GM23338 (cell line): ENCODE measurements around the gene H19. TPM values are rescaled to one million over a fixed set of nuclear protein-coding genes. Genes with fewer than 3 reads are reported as not detected.

Experiments
- ATAC-seq: fragments of 200-7000 bp; cut with Tn5 transposase; 3 replicates; pipeline ENCODE4 v1.9.1; 2020
- DNase-seq: peaks from one replicate; pipeline ENCODE4 v3.0.0-alpha.2; 2015; ENCODE audit warnings: low spot score
- H2AFZ ChIP-seq: fragments of 200-600 bp; sonication (generic); 2 replicates; pipeline ENCODE4 v1.8.0; 2016; ENCODE audit warnings: antibody characterized with exemption, mild to moderate bottlenecking, moderate library complexity
- H3F3A ChIP-seq: fragments of 200-600 bp; sonication (generic); replicated peaks from 2 replicates; pipeline ENCODE4 v1.8.0; 2017; ENCODE audit warnings: antibody characterized with exemption, mixed run types, low read depth
- H3K27ac ChIP-seq: fragments of 200-600 bp; sonication (generic); 2 replicates; pipeline ENCODE4 v1.6.1; 2016; ENCODE audit warnings: low read depth
- H3K27me3 ChIP-seq: fragments of 200-600 bp; sonication (generic); 2 replicates; pipeline ENCODE4 v1.8.0; 2016; ENCODE audit warnings: mild to moderate bottlenecking, mixed run types, moderate library complexity; ENCODE audit not compliant: insufficient read depth
- H3K36me3 ChIP-seq: fragments of 200-600 bp; sonication (generic); 2 replicates; pipeline ENCODE4 v1.8.0; 2016; ENCODE audit warnings: mild to moderate bottlenecking; ENCODE audit not compliant: insufficient read depth
- H3K4me1 ChIP-seq: fragments of 200-600 bp; sonication (generic); 2 replicates; pipeline ENCODE4 v1.8.0; 2016; ENCODE audit warnings: mild to moderate bottlenecking, moderate library complexity; ENCODE audit not compliant: insufficient read depth
- H3K4me2 ChIP-seq: fragments of 200-600 bp; sonication (generic); 2 replicates; pipeline ENCODE4 v1.7.1; 2017; ENCODE audit warnings: mixed run types
- H3K4me3 ChIP-seq: fragments of 200-600 bp; sonication (generic); 2 replicates; pipeline ENCODE4 v1.6.1; 2016; ENCODE audit warnings: mixed run types
- H3K79me2 ChIP-seq: fragments of 200-600 bp; sonication (generic); replicated peaks from 2 replicates; pipeline ENCODE4 v1.8.0; 2017; ENCODE audit warnings: mild to moderate bottlenecking; ENCODE audit not compliant: insufficient read depth
- H3K9me2 ChIP-seq: fragments of 200-600 bp; sonication (generic); 2 replicates; pipeline ENCODE4 v1.8.0; 2017; ENCODE audit not compliant: insufficient read depth
- H4K20me1 ChIP-seq: fragments of 200-600 bp; sonication (generic); replicated peaks from 2 replicates; pipeline ENCODE4 v1.8.0; 2017; ENCODE audit warnings: mild to moderate bottlenecking; ENCODE audit not compliant: insufficient read depth
- H3K27ac Mint-ChIP-seq: 2 replicates; pipeline ENCODE4 v1.8.0; 2020; ENCODE audit warnings: inconsistent platforms, mild to moderate bottlenecking, moderate library complexity, mixed read lengths
- H3K27me3 Mint-ChIP-seq: 3 replicates; pipeline ENCODE4 v1.8.0; 2022; ENCODE audit warnings: low read depth, mild to moderate bottlenecking, moderate library complexity, mixed read lengths, inconsistent platforms; ENCODE audit not compliant: insufficient read depth, poor library complexity
- H3K36me3 Mint-ChIP-seq: 3 replicates; pipeline ENCODE4 v1.8.0; 2021; ENCODE audit warnings: low read depth, mild to moderate bottlenecking, inconsistent platforms, moderate library complexity, mixed read lengths
- H3K4me1 Mint-ChIP-seq: 3 replicates; pipeline ENCODE4 v1.8.0; 2020; ENCODE audit warnings: mild to moderate bottlenecking, inconsistent platforms, mixed read lengths
- H3K4me3 Mint-ChIP-seq: 3 replicates; pipeline ENCODE4 v1.8.0; 2021; ENCODE audit warnings: moderate library complexity, mild to moderate bottlenecking, inconsistent platforms, mixed read lengths
- H3K9me3 Mint-ChIP-seq: 3 replicates; pipeline ENCODE4 v1.8.0; 2020; ENCODE audit warnings: moderate library complexity, mild to moderate bottlenecking, inconsistent platforms, mixed read lengths
- CREB1 ChIP-seq: fragments of 250-450 bp; sonication (Bioruptor Pico); IDR thresholded peaks from 2 replicates; pipeline ENCODE4 v1.5.0; 2020; ENCODE audit warnings: low read depth, mild to moderate bottlenecking, moderate library complexity
- EZH2 ChIP-seq: fragments of 200-600 bp; sonication (generic); IDR thresholded peaks from one replicate; pipeline ENCODE4 v1.8.0; 2017; ENCODE audit warnings: antibody characterized with exemption, mild to moderate bottlenecking, low read depth; ENCODE audit not compliant: unreplicated experiment
- JUNB ChIP-seq: IDR thresholded peaks from one replicate; pipeline ENCODE4 v1.6.1; 2016; ENCODE audit warnings: antibody characterized with exemption; ENCODE audit not compliant: unreplicated experiment
- NANOG ChIP-seq: IDR thresholded peaks from 2 replicates; pipeline ENCODE4 v1.6.1; 2016; ENCODE audit warnings: antibody characterized with exemption, borderline replicate concordance
- POLR2AphosphoS5 ChIP-seq: IDR thresholded peaks from 2 replicates; pipeline ENCODE4 v1.6.1; 2016; ENCODE audit warnings: antibody characterized with exemption, low read depth
- STAT1 ChIP-seq: IDR thresholded peaks from one replicate; pipeline ENCODE4 v1.6.1; 2016; ENCODE audit warnings: antibody characterized with exemption; ENCODE audit not compliant: unreplicated experiment
- ZNF114 ChIP-seq: fragments of 250-450 bp; sonication (Bioruptor Pico); IDR thresholded peaks from 2 replicates; pipeline ENCODE4 v1.5.0; 2020; ENCODE audit warnings: mild to moderate bottlenecking, moderate library complexity
- ZNF331 ChIP-seq: fragments of 250-450 bp; sonication (Bioruptor Pico); IDR thresholded peaks from 2 replicates; pipeline ENCODE4 v1.5.0; 2020; ENCODE audit warnings: low read depth, mild to moderate bottlenecking, moderate library complexity
- polyA plus RNA-seq: library from polyadenylated mRNA; unstranded; fragments of >200 nt; fragmentation: Nextera tagmentation; extraction: Ambion mirVana; gene quantifications from 2 replicates; pipeline ENCODE4 v1.2.1, GENCODE V29; 2016
- total RNA-seq: library from RNA; depleted of rRNA; stranded (reverse); fragments of >200 nt; shearing (Covaris generic); gene quantifications from 2 replicates; pipeline ENCODE4 v1.2.3, GENCODE V29; 2014
- TF ChIP-seq, protein P1 (sequence below): IDR thresholded peaks from one replicate; pipeline ENCODE4 v1.6.1; 2018; ENCODE audit warnings: antibody characterized with exemption; ENCODE audit not compliant: unreplicated experiment
- TF ChIP-seq, protein P2 (sequence below): IDR thresholded peaks from 2 replicates; pipeline ENCODE4 v1.6.1; 2016; ENCODE audit warnings: antibody characterized with exemption
- TF ChIP-seq, protein P3 (sequence below): fragments of 250-450 bp; sonication (Bioruptor Pico); IDR thresholded peaks from 2 replicates; pipeline ENCODE4 v1.5.0; 2020; ENCODE audit warnings: mild to moderate bottlenecking, moderate library complexity

Gene H19
- total and polyA plus RNA-seq, 2 experiments from 2014 or later, result 0.76 to 0.86 TPM

DNA sequence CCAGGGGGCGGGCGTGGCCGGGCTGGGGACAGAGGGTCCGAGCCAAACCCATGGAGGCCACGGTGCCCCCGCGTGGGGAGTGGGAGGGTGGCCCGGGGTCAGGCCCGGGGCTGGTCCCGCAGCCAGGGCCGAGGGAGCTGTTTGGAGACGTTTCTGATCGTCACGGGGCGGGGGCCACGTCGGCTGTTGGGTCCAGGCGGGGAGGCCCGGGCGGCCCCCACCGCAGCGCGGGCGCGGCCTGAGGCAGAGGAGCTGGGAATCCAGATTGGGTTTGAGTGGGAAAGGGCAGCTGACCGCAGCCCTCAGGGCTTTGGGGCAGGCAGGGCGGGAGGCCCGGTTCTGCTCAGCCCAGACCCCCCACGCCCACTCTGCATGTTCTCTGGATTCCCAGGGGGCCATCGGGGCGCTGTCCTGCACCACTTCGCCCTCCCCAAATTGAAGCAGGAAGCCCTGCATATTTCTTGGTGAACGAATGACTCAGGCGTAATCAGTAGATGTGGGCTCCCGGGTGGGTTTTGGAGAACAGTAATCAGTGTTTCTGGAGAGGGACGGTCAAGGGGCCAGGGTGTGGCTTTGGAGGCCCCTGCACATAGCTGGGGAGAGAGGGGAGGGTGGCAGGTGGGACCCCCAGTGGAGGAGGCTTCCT, 49.9 kb downstream of the H19 start (continued):
- TF ChIP-seq ZNF114 (CRISPR knock-in tag) (no peak), ZNF331 (CRISPR knock-in tag) (no peak), POLR2AphosphoS5 (no peak), STAT1 (no peak), CREB1 (CRISPR knock-in tag) (no peak)
- TF ChIP-seq, protein P1, sequence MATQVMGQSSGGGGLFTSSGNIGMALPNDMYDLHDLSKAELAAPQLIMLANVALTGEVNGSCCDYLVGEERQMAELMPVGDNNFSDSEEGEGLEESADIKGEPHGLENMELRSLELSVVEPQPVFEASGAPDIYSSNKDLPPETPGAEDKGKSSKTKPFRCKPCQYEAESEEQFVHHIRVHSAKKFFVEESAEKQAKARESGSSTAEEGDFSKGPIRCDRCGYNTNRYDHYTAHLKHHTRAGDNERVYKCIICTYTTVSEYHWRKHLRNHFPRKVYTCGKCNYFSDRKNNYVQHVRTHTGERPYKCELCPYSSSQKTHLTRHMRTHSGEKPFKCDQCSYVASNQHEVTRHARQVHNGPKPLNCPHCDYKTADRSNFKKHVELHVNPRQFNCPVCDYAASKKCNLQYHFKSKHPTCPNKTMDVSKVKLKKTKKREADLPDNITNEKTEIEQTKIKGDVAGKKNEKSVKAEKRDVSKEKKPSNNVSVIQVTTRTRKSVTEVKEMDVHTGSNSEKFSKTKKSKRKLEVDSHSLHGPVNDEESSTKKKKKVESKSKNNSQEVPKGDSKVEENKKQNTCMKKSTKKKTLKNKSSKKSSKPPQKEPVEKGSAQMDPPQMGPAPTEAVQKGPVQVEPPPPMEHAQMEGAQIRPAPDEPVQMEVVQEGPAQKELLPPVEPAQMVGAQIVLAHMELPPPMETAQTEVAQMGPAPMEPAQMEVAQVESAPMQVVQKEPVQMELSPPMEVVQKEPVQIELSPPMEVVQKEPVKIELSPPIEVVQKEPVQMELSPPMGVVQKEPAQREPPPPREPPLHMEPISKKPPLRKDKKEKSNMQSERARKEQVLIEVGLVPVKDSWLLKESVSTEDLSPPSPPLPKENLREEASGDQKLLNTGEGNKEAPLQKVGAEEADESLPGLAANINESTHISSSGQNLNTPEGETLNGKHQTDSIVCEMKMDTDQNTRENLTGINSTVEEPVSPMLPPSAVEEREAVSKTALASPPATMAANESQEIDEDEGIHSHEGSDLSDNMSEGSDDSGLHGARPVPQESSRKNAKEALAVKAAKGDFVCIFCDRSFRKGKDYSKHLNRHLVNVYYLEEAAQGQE, result no peak

DNA sequence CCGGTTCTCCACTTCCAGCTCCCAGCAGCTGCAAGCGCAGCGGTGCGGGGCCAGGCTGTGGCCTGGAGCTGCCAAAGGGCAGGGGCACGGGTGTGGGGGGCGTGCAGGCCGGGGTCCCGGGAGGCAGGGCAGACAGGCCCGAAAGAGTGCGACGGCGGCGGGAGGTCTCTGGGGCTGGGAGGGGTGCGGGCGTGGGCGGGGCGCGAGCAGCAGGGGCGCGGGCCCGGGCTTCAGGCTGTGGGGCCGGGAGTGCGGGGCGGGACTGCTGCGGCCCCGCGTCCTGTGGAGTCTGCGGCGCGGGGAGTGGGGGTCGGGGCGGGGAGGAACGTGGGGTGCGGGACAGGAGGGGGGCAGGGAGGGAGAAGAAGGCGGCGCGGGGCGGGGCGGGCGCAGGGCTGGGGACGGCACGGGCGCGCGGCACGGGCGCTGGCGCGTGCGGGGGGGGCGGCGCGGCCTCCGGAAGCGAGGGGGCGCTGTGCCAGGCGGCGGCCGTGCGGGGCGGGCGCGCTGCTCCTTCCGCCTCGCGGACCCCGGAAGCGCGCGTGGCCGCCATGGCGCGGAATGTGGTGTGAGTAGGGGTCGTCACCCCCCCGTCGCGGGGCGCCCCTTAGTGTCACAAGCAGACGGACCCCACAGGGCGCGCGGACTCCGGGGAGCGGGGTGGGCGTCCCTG, 50.7 kb downstream of the H19 start, which contains the start of gene MRPL23:
MRPL23 (plus strand) TSS at position 521 of the 673 bp plus-strand sequence; CDS start at position 552, 31 bp downstream.
- no peak within 1 kb of the TSS for H3K27ac Mint-ChIP-seq
- H3K4me1 ChIP-seq, result no peaks in the 10 kb centered on the region
- peaks cover 4% of the 10 kb centered on the region; the same call in 2 of the 3 replicates for H3K4me1 Mint-ChIP-seq
- H2AFZ ChIP-seq, result no peak within 1 kb of the TSS
- H3K36me3 Mint-ChIP-seq, result no peaks in the 10 kb centered on the region
- H3K79me2 ChIP-seq, result no peaks in the 10 kb centered on the region
- no peak within 1 kb of the TSS for H3K4me3 Mint-ChIP-seq
- no peak within 1 kb of the TSS for H3K27ac ChIP-seq
- no peaks in the 10 kb centered on the region for H3K9me3 Mint-ChIP-seq
- no peaks in the 10 kb centered on the region for H3K36me3 ChIP-seq
- no peaks in the 10 kb centered on the region for H3K9me2 ChIP-seq
- H3K27me3 ChIP-seq, result no peaks in the 10 kb centered on the region
- no peaks in the 10 kb centered on the region for H4K20me1 ChIP-seq
- peak; percentile 57 for ATAC-seq
- peaks cover 8% of the 10 kb centered on the region for H3K27me3 Mint-ChIP-seq
- no peaks in the 10 kb centered on the region for H3F3A ChIP-seq
- DNase-seq, result no peak
- H3K4me3 ChIP-seq, result no peak within 1 kb of the TSS
- no peak within 1 kb of the TSS for H3K4me2 ChIP-seq
- TF ChIP-seq, protein P2, sequence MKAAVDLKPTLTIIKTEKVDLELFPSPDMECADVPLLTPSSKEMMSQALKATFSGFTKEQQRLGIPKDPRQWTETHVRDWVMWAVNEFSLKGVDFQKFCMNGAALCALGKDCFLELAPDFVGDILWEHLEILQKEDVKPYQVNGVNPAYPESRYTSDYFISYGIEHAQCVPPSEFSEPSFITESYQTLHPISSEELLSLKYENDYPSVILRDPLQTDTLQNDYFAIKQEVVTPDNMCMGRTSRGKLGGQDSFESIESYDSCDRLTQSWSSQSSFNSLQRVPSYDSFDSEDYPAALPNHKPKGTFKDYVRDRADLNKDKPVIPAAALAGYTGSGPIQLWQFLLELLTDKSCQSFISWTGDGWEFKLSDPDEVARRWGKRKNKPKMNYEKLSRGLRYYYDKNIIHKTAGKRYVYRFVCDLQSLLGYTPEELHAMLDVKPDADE, result no peak
- TF ChIP-seq JUNB (no peak), ZNF331 (CRISPR knock-in tag) (no peak), NANOG (no peak), ZNF114 (CRISPR knock-in tag) (no peak), EZH2 (no peak), POLR2AphosphoS5 (no peak)
- TF ChIP-seq, protein P3, sequence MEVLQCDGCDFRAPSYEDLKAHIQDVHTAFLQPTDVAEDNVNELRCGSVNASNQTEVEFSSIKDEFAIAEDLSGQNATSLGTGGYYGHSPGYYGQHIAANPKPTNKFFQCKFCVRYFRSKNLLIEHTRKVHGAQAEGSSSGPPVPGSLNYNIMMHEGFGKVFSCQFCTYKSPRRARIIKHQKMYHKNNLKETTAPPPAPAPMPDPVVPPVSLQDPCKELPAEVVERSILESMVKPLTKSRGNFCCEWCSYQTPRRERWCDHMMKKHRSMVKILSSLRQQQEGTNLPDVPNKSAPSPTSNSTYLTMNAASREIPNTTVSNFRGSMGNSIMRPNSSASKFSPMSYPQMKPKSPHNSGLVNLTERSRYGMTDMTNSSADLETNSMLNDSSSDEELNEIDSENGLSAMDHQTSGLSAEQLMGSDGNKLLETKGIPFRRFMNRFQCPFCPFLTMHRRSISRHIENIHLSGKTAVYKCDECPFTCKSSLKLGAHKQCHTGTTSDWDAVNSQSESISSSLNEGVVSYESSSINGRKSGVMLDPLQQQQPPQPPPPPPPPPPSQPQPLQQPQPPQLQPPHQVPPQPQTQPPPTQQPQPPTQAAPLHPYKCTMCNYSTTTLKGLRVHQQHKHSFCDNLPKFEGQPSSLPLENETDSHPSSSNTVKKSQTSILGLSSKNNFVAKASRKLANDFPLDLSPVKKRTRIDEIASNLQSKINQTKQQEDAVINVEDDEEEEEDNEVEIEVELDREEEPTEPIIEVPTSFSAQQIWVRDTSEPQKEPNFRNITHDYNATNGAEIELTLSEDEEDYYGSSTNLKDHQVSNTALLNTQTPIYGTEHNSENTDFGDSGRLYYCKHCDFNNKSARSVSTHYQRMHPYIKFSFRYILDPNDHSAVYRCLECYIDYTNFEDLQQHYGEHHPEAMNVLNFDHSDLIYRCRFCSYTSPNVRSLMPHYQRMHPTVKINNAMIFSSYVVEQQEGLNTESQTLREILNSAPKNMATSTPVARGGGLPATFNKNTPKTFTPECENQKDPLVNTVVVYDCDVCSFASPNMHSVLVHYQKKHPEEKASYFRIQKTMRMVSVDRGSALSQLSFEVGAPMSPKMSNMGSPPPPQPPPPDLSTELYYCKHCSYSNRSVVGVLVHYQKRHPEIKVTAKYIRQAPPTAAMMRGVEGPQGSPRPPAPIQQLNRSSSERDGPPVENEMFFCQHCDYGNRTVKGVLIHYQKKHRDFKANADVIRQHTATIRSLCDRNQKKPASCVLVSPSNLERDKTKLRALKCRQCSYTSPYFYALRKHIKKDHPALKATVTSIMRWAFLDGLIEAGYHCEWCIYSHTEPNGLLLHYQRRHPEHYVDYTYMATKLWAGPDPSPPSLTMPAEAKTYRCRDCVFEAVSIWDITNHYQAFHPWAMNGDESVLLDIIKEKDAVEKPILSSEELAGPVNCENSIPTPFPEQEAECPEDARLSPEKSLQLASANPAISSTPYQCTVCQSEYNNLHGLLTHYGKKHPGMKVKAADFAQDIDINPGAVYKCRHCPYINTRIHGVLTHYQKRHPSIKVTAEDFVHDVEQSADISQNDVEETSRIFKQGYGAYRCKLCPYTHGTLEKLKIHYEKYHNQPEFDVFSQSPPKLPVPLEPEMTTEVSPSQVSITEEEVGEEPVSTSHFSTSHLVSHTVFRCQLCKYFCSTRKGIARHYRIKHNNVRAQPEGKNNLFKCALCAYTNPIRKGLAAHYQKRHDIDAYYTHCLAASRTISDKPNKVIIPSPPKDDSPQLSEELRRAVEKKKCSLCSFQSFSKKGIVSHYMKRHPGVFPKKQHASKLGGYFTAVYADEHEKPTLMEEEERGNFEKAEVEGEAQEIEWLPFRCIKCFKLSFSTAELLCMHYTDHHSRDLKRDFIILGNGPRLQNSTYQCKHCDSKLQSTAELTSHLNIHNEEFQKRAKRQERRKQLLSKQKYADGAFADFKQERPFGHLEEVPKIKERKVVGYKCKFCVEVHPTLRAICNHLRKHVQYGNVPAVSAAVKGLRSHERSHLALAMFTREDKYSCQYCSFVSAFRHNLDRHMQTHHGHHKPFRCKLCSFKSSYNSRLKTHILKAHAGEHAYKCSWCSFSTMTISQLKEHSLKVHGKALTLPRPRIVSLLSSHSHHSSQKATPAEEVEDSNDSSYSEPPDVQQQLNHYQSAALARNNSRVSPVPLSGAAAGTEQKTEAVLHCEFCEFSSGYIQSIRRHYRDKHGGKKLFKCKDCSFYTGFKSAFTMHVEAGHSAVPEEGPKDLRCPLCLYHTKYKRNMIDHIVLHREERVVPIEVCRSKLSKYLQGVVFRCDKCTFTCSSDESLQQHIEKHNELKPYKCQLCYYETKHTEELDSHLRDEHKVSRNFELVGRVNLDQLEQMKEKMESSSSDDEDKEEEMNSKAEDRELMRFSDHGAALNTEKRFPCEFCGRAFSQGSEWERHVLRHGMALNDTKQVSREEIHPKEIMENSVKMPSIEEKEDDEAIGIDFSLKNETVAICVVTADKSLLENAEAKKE (CRISPR knock-in tag), result no peak
